Ovary (tissue), 9 donors: ENCODE measurements around the gene FRMD4A. TPM values are rescaled to one million over a fixed set of nuclear protein-coding genes. Genes with fewer than 3 reads are reported as not detected.
A peak's percentile ranks its signal among the peaks of the same experiment; 100 is the strongest.

ENCODE experiments used
- DNase-seq, 5 donors: peaks; one replicate each; pipeline ENCODE4 v3.0.0-alpha.2; 2019 to 2020
- H3K27ac ChIP-seq, 2 donors: fragments of 200-600 bp; one replicate each; pipeline versions ENCODE4 v1.5.1 to v1.8.0; 2019 to 2022
- H3K27me3 ChIP-seq: fragments of 200-600 bp; one replicate; pipeline ENCODE4 v1.8.0; 2022
- H3K36me3 ChIP-seq: fragments of 200-600 bp; sonication (generic); one replicate; pipeline ENCODE4 v1.5.1; 2019
- H3K4me1 ChIP-seq: one replicate; pipeline ENCODE4 v1.8.1; 2013; ENCODE audit warnings: mild to moderate bottlenecking, moderate library complexity; ENCODE audit not compliant: insufficient read depth
- H3K4me3 ChIP-seq: fragments of 200-600 bp; sonication (generic); one replicate; pipeline ENCODE4 v1.5.1; 2017
- H3K9me3 ChIP-seq, 2 donors: fragments of 200-600 bp in 1 of 2; sonication (generic) in 1 of 2; one replicate each; pipeline versions ENCODE4 v1.5.1 to v1.8.1; 2013 to 2019; ENCODE audit warnings: mild to moderate bottlenecking in 1 of 2, moderate library complexity in 1 of 2
- CTCF ChIP-seq, 3 donors: fragments of 450-650 bp in 2 of 3; fragments of 200-600 bp in 1 of 3; IDR thresholded peaks; one replicate each; pipeline versions ENCODE4 v1.5.1 to v1.8.0; 2016 to 2022; ENCODE audit warnings: antibody characterized with exemption in 3 of 3, mild to moderate bottlenecking in 1 of 3
- EP300 ChIP-seq: sonication (generic); formaldehyde crosslinking; IDR thresholded peaks from one replicate; pipeline ENCODE4 v1.6.1; 2017; ENCODE audit warnings: antibody characterized with exemption
- POLR2A ChIP-seq: fragments of 450-650 bp; IDR thresholded peaks from one replicate; pipeline ENCODE4 v1.6.1; 2017; ENCODE audit warnings: antibody characterized with exemption, mild to moderate bottlenecking, moderate library complexity
- WGBS, 3 donors: extraction: QIAGEN DNeasy Blood & Tissue Kit in 1 of 3; methylation state at CpG; one replicate each; pipeline versions ENCODE4 v1.1.5 to v1.1.7; 2013 to 2017; 5-methylcytosine and 5-hydroxymethylcytosine counted together
- intact Hi-C, 4 donors: fragments of 100-400 bp; cut with DNase I; formaldehyde crosslinking; loops; one replicate each; pipeline versions ENCODE4 v1.11.0 to v1.15.1; 2022 to 2023
- polyA plus RNA-seq, 2 donors: library from polyadenylated mRNA; stranded (reverse); fragments of 200-250 nt in 1 of 2; fragments of 350-450 nt in 1 of 2; fragmentation: Illumina TruSeq in 1 of 2; extraction: RNeasy Lipid Tissue Mini Kit (QIAGEN cat#74804) in 1 of 2; gene quantifications; one replicate each; pipeline ENCODE4 v1.2.3, GENCODE V29; 2013 to 2014
- total RNA-seq, 7 donors: library from RNA; depleted of rRNA in 2 of 7; stranded (reverse); fragments of >200 nt in 2 of 7; fragmentation: NEBNext Ultra II Directional in 3 of 7; extraction: Animal tissue kit (Norgen Biotek cat#: 25700) in 3 of 7; gene quantifications; one replicate each; pipeline versions ENCODE4 v1.1.0 to v1.2.4, GENCODE V29; 2016 to 2023
- donor health status: DM: no; HTN: no; CAD: no; lungs with moderate emphysema.
- donor health status: DM: no; HTN: no; CAD: no.
- donor health status: Bipolar disorder and iron deficiency.
- donor health status: DM: yes; HTN: yes; CAD: no.
- donor health status: DM: no; HTN: no; CAD: no.
- donor health status: DM: yes; HTN: yes; CAD: no.

FRMD4A gene
- total and polyA plus RNA-seq, 9 donors: 5.5 to 24.7 (median 11.3) TPM

GRCh38 chr10:14080795-14081194, 249.9 kb downstream of the FRMD4A start:
- H3K27me3 ChIP-seq: no peaks in the 10 kb centered on the region
- WGBS, 3 donors: 84 to 88% (median 84%) methylated on average over 4 of the region's 4 CpGs
- no peaks in the 10 kb centered on the region for H3K36me3 ChIP-seq
- no peak overlapping the region for H3K4me3 ChIP-seq
- no peak overlapping the region for H3K27ac ChIP-seq
- TF ChIP-seq POLR2A: no peak
- no peak for TF ChIP-seq EP300
- TF ChIP-seq CTCF (IDR thresholded peaks at IDR 0.05): no peak
- intact Hi-C loops: loop anchor here in 1 of 4 donors (5.0 kb wide), 1 partner anchor 288 kb away; no protein-coding TSS in a partner anchor
- H3K4me1 ChIP-seq: no peaks in the 10 kb centered on the region
- H3K9me3 ChIP-seq: no peaks in the 10 kb centered on the region
- DNase-seq: no peak

GRCh38 chr10:14077430-14077829, 253.3 kb downstream of the FRMD4A start:
- no peak for DNase-seq
- H3K36me3 ChIP-seq: no peaks in the 10 kb centered on the region
- H3K4me3 ChIP-seq: no peak overlapping the region
- H3K27me3 ChIP-seq: no peaks in the 10 kb centered on the region
- intact Hi-C loops: no loop called here
- TF ChIP-seq EP300 (no peak), POLR2A (no peak), CTCF (IDR thresholded peaks at IDR 0.05) (no peak)
- H3K27ac ChIP-seq: no peak overlapping the region
- H3K4me1 ChIP-seq: no peaks in the 10 kb centered on the region
- H3K9me3 ChIP-seq: no peaks in the 10 kb centered on the region
- WGBS, 3 donors: 68 to 93% (median 83%) methylated on average over 3 of the region's 3 CpGs

DNA sequence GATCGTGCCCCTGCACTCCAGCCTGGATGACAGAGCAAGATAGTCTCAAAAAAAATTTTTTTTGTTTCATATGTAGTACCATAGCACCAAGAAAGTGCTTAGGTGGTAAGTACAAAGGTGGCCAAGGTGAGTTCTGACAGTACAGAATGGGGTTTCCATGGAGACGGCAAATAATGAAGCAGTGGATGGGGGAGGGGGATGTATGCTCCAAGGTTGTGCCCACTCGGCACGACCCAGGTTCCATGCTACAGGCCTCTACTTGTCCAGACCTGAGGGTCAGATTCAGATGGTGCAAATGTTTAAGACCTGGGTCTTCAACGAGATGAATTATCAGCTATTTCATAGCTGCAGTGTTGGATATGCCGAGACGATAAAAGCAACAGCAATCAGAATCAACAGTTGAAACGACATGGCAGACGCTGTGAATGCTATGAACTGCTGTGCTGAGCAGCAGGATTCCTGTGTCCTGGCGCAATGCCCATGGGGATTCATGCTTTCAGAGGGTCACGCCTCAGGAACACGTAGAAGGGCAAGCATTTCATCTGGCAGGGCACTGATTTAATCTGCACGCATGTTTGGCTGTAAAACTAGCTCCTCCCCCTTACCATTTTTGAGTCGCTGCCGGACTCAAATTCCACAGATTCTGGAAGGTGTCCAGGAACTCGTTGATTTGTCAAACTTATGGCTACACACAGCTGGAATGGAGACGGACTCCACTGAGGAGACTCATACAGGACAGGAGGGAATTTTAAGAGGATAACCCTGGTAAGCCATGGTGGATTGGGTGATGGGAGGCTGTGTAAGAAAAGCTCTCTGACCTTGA, 256.5 kb downstream of the FRMD4A start:
- no peak overlapping the region for H3K27ac ChIP-seq
- DNase-seq: peak; percentile 63 to 83 (median 74)
- no peaks in the 10 kb centered on the region for H3K36me3 ChIP-seq
- no peaks in the 10 kb centered on the region for H3K27me3 ChIP-seq
- WGBS, 3 donors: 18 to 29% (median 18%) methylated on average over 17 of the region's 17 CpGs
- H3K4me3 ChIP-seq: no peak overlapping the region
- TF ChIP-seq POLR2A (no peak), CTCF (IDR thresholded peaks at IDR 0.05) (no peak), EP300 (no peak)
- intact Hi-C loops: no loop called here
- H3K4me1 ChIP-seq: no peaks in the 10 kb centered on the region
- no peaks in the 10 kb centered on the region for H3K9me3 ChIP-seq

- Histone ChIP-seq H3K4me3 (no peak overlapping the region), H3K9me3 (no peaks in the 10 kb centered on the region), H3K27ac (no peak overlapping the region), H3K36me3 (no peaks in the 10 kb centered on the region), H3K4me1 (no peaks in the 10 kb centered on the region), H3K27me3 (no peaks in the 10 kb centered on the region)
- 54 to 63% (median 59%) methylated on average over 3 of the region's 3 CpGs for WGBS, 3 donors
- no peak for TF ChIP-seq CTCF (IDR thresholded peaks at IDR 0.05)
- no peak for TF ChIP-seq POLR2A
- TF ChIP-seq EP300: no peak
- no peak for DNase-seq
- intact Hi-C loops: no loop called here
Measured at GRCh38 chr10:14072541-14072940, 258.2 kb downstream of the FRMD4A start.
